GM13976 (cell line): ENCODE data around the gene ATP13A2.

ENCODE experiments used
- DNase-seq: peaks from one replicate; pipeline ENCODE4 v3.0.0; 2012; ENCODE audit warnings: low spot score
- CTCF ChIP-seq: IDR thresholded peaks from 2 replicates; pipeline ENCODE4 v1.5.1; 2012; ENCODE audit warnings: borderline replicate concordance, mild to moderate bottlenecking; ENCODE audit not compliant: insufficient read depth; ENCODE audit errors: extremely low read depth, missing control alignments, control extremely low read depth
- in situ Hi-C: fragments of 300-500 bp; cut with MboI; formaldehyde crosslinking; loops from one replicate; pipeline ENCODE4 v1.12.0; 2022; ENCODE audit warnings: low sequenced_read_pairs, mixed read lengths, inconsistent platforms; ENCODE audit not compliant: unreplicated experiment

The ATP13A2 gene

GRCh38 chr1:17014671-17015567 is 3.2 kb upstream of the ATP13A2 start:
- no peak for TF ChIP-seq CTCF
- in situ Hi-C loops, result no loop called here
- DNase-seq, result no peak

- in situ Hi-C loops, result no loop called here
- peak; percentile 30 for DNase-seq
- TF ChIP-seq CTCF, result no peak
Measured at GRCh38 chr1:17013491-17014320, 2.0 kb upstream of the ATP13A2 start.

- no peak for TF ChIP-seq CTCF
- in situ Hi-C loops, result no loop called here
- DNase-seq, result no peak
Measured at GRCh38 chr1:17012775-17013490, 1.2 kb upstream of the ATP13A2 start.

- TF ChIP-seq CTCF, result no peak
- peak; percentile 52 for DNase-seq
- in situ Hi-C loops, result no loop called here
Measured at GRCh38 chr1:17011092-17011438, 663 bp downstream of the ATP13A2 start.

- in situ Hi-C loops, result no loop called here
- peak; percentile 31 for DNase-seq
- no peak for TF ChIP-seq CTCF
Measured at GRCh38 chr1:17009706-17010105, 2.0 kb downstream of the ATP13A2 start.

- no peak for TF ChIP-seq CTCF
- in situ Hi-C loops, result no loop called here
Measured at GRCh38 chr1:17008208-17008855, 3.4 kb downstream of the ATP13A2 start.

More at GRCh38 chr1:17008208-17008855, 3.4 kb downstream of the ATP13A2 start:
- DNase-seq, result no peak
